Fibroblast of peridontal ligament (primary cell): ENCODE measurements around the gene EGFL8.

Experiments
- DNase-seq: peaks from one replicate; pipeline ENCODE4 v3.0.0-alpha.2; 2010; ENCODE audit errors: extremely low read depth

EGFL8 gene

DNA sequence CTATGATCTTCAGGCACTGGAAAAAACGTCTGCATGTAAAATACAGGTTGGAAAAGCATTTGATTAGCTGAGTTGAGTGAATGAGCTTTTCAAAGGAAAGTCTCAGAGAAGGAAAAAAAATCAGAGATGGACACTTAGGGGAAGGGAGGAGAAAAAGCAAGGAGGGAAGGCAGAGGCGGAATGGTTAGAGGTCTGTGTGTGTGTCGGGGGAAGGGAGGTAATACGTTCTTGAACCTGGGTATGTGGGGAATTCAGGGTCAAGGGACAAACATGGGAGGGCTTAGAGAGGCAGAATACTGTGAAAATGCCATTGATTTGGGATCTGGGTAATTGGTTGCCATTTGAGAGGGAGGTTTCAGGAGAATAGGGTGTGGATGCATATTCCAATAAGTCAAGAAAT is 17.7 kb upstream of the EGFL8 start:
- DNase-seq: no peak

DNA sequence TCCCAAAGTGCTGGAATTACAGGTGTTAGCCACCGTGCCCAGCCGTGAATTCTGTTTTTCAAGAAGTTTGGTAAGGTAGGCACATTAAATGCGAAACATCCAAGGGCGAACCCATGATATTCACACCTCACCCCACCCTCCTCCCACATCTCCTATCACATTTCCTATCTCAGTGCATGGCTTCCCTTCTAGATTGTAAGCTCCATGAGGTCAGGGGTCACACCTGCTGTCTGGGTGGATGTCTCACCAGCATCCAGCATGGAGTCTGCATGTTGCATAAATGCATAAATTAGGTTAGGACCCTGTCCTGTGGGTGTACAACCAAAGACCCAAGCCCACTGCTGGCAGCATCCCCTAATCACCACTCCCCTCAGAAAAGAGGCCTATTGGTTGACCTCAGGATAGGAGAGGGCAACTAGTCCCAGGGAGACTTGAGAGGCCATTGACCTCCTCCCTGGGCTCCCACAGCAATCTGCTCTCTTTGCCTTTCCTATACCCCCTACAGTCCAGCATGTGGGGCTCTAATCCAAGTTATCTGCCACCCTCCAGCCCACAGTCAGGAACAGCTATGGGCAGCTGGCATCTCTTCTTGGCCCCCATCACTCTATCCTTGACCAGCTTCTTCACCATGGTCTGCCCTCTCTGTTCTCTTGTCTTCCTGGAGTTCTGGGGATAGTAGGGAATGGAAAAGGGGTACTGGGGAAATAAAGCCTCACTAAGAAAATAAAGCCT is 16.8 kb upstream of the EGFL8 start:
- DNase-seq: no peak

DNA sequence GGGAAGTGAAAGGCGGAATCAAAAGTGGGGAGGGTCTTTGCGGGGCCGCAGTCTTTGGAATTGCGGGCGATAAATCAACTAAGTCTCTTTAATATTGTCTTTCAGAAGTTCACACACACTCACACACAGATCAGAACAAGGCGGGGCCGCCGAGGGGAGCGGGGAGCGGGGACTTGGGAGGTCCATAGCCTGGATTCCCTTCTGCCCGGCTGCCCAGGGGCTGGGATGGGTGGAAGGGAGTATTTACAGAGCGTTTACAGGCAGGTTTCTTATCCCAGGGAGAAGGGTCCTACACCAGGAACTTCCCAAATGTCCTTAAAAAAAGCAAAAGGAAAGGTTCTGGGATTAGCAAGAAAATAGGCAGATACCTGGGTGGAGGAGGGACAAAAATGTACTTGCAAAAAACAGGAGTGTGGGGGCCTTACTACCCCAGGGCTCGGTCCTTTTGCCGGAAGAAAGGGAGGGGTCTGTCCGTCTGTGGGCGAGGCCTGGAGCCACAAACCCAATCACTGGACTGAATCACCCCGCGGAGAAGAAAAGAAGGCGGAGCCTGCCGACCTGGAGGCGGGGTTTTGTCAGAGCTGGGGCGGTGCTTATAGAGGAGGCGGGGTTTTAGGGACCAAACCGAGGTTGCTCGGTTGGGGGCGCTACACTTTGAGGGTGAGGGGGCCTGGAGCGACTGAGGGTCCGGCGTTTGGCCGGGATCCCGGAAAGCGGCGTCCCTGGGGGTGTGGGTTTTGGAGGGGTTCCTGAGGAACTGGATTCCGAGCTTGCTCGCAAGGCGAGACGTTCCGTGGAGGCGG is 15.9 kb upstream of the EGFL8 start:
- DNase-seq: no peak

DNA sequence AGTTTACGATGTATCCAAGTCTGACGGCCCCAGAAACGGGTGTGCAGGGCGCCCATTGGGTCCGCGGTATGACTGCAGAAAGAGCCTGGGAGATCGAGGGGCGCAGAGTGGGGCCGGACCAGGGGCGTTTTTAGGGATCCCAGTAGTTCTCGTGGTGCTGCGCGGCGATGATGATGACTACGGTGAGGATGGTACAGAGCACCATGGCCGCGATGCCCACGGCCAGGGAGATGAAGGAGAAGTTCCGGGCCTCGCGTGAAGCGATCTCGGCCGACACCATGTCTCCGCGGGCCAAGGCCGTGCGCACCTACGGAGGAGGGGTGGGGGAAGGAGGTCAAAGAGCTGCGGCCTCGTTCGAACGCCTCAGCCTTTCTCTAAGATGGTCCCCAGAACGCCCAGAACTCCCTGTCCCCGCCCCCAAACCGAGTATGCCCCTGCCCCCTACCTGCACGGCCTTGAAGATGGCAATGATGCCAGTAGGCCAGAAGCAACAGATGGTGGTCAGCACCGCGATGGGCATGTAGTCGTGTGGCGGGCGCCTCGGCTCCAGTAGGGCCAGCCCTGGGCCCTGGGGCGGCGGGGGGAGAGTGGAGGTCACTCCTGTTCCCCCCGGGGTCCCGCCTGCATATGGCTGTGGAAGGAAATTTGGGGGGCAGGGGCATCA is 15.2 kb upstream of the EGFL8 start:
- no peak for DNase-seq

DNA sequence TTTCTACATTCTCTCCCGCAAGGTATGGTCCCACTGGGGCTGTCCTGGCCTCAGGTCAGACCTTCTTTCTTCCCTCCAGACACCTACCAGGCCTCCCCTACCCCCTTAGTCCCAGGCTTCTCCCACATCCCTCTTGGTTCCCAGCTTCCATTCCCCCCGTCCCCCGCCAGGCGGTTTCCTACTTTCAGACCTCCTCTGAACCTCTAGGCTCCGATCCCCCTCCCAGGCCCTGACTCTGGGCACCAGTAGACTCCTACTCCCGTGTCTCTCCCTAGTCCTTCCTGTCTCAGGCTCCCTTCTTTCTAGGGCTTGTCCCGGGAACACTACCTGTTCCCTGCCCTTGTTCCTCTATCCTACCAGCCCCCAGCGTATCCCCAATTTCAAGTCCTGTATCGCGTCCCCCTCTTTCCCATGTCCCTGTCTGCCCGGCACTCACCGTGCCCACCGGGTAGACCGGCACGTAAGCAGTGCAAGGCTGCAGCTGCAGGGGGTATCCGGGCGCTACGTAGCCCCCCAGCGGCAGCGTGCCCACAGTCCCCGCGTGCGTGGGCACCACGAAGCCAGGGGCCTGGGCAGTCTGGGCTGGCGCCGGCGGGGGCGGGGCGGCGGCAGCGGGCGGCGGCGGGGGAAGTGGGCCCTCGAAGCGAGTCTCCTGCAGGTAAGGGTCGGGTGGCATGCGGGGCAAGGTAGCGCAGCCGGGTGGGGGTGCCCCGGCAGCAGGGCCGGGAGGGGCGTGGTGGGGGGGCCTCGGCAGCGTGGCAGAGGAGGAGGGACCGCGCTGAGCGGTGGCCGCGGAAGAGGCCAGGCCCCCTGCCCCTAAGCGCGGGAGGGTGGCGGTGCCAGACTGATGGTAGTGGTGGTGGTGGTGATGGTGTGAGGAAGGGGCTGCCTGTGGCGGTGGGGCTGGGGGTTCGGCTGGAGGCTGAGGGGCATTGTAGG is 14.2 kb upstream of the EGFL8 start:
- no peak for DNase-seq

DNA sequence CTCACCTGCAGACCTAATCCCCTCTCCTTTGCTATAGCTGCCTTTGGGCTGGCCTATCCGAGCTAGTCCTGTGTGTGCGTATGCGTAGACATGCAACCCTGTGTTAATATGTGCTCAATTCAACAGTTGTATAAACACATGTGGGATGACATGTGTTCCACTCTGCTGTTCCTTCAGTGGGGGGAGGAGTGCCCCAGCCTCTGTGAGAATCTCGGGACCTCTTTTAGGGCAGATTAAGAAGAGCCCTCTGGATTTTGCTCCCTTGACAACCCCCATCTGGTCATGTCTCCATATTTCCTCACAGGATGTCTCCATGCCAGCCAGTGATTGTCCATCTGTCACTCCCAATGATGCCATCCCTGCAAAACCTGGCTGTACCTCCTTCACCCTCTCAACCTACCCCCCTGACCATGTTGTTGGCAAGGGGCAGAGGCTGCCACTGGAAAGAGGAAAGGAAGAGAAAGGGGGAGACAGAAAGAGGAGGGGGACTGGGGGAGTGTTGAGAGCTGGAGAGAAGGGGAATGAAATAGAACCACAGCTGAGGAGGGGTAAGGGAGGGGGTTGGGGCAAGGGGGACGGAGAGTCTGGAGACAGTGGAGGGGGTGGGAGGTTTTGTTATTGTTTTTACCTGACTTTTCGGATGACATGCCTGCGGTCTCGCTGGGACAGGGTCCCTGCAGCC is 13.1 kb upstream of the EGFL8 start:
- DNase-seq: peak; percentile 7

DNA sequence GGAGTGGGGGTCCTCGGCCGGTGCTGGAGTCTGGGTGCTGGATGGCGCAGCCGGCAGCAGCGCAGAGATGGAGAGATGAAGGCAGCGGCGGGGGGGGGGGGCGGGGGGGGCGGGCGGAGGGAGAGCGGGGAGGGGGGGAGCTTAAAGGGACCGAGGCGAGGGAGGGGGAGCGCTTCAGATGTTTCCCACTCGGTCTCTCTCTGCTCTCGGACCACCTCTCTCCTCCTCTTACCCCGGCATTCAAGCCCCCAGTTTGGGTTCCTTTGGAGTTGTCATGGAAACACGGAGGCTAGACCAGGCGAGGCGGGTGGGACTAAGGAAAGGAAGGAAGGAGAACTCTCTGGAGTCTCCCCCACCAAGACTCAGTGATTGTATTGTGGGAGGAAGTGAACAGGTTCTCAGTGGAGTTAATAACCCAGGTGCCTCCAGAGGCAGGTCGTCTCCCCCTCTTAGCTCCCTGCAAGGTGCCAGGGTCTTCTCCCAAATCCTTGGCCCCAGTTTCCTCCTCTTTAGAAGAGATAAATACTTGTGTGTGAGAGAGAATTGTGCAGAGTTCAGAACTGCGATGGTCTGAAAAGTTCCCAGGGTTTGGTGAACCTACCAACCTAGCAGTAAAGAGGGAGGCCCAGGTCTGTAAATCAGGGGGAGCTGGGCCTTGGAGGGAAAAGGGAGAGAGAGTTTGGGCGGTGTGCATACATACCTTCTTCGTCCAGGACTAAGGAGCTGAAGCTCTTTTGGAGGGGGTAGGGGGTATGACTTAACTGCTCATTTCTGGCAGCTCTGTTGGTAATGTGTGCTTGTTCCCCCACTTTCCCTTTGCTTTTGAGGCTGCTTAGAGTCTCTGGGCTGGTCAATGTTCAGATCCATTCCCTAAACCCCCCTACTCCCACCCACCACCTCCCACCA is 12.3 kb upstream of the EGFL8 start, which contains the start of gene PRRT1:
Gene PRRT1, minus strand, starts transcription at position 77 of the 906 bp plus-strand sequence. CDS start 112 bp downstream, outside the sequence.
- DNase-seq: peak; percentile 5

DNA sequence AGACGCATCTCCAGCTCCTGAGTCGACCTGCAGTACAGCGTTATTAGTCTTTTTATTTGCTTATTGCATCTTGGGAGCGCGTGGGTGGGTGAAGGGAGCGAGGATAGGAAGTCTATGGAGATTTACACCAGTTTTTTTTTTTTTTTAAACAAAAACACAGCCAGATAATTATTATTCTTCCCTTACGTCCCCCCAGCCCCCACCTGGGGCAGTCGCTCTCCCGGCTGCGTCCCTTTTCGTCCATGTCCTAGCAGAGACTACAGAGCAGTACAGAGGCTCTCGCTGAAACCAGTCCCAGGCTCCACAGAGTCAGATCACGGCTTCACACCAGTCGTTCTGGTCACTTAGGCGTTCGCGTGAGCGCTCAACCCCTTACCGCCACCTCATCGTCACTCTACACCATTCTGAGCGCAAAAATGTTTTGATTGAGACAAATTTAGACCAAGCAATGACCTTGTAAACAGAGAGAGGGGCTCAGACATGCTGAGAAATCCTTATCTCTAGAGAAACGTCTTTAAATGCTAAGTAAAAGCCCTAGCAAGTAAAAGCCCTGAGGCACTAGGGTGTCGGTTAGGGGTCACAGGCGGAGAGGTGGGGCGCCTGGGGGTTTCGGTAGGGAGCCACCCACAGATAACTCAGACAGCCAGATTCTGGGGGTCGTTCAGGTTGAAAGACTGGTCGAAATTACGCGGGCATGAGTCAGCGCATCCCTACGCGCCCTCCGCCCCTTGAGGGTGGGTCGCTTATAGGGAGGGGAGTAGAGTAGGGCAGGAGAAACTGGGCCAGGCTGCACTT is 11.4 kb upstream of the EGFL8 start:
- DNase-seq: peak; percentile 40

DNA sequence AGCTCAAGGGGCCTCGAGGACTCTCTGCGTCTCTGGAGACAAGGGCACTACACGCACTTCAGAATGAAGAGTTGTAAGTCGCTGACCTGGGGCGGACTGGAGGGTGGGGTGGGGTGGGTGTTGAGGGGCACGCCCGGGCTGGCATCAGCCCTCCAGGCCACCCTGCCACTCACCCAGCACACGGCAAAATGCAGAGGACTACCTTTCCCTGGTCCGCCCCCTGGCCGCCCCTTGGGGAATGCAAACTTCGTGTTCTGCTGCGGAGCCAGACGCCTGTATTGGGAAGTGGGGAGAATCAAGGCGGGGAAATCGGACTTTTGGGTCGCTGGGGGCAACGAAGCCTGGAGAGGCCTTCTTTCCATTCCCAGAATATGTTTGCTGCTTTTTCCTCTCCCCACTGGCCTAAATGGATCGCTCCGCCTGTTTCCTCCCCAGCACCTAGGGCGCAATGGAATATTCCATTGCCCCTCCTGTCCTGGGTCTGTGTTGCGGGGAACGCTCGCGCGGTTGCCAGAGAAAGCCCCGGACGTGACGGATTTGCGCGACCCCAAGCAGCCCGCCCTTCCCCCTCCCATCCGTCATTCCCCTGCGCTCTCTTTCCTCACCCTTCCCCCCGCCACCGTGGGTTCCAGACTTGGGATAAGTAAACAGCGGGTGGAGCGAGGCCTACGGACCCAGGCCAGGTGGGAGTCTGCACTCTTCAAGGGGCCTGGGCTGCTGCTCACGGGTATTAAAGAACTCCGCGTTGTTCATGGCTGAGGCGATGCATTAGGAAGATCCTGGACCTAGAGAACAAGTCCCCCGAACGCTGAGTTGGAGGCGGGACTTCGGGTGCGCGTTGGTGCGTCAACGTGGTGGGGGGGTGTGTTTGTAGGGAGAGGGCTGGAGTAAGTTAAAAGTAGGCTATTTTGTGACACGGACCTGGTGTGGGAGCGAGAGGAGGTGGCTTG is 10.6 kb upstream of the EGFL8 start, which contains the start of gene PPT2:
Gene PPT2, plus strand, starts transcription at position 578 of the 950 bp plus-strand sequence. CDS start 454 bp downstream, outside the sequence.
- DNase-seq: peak; percentile 89

DNA sequence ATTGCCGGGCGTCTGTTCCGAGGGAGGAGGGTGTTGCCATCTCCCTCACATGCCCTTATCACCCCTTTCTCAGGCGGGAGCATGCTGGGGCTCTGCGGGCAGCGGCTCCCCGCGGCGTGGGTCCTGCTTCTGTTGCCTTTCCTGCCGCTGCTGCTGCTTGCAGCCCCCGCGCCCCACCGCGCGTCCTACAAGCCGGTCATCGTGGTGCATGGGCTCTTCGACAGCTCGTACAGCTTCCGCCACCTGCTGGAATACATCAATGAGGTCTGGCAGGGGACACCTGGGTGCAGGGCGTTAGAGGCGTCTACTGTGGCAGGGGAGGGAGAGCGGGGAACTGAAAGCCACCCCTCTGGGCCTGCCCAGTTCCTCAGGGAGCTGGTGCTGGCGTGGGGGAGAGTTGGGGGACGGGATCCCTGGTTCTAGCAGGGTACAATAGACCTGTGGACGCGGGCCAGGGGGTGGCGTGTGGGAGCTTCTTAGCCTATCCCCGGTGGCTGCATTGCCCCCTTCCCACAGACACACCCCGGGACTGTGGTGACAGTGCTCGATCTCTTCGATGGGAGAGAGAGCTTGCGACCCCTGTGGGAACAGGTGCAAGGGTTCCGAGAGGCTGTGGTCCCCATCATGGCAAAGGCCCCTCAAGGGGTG is 9.8 kb upstream of the EGFL8 start:
- peak; percentile 64 for DNase-seq

DNA sequence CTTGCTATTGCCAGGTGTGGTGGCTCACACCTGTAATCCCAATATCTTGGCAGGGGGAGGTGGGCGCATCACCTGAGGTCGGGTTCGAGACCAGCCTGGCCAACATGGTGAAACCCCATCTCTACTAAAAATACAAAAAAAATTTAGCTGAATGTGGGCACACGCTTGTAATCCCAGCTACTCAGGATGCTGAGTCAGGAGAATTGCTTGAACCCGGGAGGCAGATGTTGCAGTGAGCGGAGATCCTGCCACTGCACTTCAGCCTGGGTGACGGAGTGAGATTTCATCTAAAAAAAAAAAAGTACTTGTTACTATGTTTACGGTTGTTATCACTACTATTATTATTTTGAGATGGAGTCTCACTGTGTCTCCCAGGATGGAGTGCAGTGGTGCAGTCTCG is 7.5 kb upstream of the EGFL8 start:
- DNase-seq: no peak

DNA sequence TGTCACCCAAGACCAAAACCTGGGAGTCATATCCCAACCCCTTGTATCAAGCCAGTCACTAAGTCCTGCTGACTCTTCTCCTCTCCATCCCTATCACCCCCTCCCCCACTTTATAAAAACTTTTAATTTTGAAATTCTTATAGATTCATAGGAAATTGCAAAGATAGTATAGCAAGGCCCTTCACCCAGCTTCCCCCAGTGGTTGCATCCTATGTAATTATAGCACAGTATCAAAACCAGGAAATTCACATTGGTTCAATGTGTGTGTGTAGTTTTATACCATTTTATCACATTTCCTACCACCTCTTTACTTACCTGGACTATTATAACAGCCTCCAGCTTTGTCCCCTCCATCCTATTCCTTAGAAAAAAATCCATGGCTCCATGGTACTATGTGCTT is 6.3 kb upstream of the EGFL8 start:
- DNase-seq: no peak

DNA sequence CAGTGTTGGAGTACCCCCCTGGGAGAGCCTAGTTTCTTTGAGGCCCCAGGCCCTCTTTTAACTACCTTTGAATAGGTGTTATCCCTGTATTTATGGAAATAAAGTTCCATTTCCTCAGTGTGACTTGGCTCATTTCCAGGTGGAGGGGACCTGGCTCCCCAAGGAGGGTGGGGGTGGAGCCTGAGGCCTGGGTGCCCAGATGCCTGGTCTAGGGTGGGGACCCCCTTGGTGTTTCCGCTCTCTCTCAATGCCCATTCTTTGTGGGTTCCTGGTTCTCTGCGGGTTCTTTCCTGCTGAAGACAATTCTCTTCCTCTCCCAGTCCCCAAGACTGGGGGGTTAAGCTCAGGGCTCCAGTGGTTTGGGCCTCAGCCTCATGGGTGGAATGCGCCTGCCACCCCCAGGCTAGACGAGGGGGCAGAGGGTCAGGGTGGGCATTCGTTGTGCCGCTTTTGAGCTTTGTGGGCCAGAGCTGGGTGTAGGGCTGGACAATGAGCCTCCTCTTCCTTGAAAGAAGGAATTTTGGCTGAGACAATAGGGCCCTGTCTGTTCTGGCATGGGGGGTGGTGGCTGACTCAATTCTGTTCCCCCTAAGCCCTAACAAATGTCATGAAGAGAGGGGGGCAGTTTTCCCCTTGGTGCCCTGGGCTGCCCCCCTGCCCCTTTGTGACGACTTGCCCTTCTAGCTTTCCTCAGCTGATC is 686 bp upstream of the EGFL8 start:
- no peak for DNase-seq

DNA sequence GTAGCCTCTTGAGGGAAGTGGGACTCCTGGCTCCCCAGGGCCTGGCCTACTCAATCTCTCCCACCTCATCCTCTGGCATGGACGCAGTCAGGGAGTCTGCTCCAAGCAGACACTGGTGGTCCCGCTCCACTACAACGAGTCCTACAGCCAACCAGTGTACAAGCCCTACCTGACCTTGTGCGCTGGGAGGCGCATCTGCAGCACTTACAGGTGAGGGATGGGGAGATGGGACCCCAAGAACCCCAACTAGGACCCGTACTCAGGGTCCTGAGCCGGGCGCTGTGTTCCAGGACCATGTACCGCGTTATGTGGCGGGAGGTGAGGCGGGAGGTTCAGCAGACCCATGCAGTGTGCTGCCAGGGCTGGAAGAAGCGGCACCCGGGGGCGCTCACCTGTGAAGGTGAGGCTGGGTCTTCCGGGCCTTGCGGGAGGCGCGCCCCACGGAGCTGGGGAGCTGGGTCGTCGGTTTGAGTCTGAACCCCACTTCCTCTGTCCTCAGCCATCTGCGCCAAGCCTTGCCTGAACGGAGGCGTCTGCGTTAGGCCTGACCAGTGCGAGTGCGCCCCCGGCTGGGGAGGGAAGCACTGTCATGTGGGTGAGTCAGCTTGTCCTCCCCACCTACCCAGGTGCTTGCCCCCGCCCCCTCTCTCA is 2.1 kb downstream of the EGFL8 start:
- no peak for DNase-seq

DNA sequence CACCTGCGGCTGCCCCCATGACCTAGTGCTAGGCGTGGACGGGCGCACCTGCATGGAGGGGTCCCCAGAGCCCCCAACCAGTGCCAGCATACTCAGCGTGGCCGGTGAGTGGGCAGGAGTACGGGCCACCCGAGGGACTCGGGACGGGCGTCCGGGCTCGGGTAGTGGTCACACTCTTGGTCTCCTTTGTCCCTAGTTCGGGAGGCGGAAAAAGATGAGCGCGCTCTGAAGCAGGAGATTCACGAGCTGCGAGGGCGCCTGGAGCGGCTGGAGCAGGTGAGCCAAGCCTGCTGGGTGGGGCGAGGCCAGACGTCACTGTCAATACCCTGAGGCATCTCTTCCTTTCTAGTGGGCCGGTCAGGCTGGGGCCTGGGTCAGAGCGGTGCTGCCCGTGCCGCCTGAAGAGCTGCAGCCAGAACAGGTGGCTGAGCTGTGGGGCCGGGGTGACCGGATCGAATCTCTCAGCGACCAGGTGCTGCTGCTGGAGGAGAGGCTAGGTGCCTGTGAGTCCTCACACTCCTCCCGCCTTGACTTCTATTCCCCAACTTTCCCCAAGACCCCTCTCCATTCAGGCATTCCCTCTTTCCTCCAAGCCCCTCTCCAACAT is 2.9 kb downstream of the EGFL8 start:
- DNase-seq: no peak
